ENCODE measurements around the gene SDHA. TPM values are rescaled to one million over a fixed set of nuclear protein-coding genes. Genes with fewer than 3 reads are reported as not detected.

SDHA gene
- total RNA-seq, 1 donor from 2014 or later: 91.7 TPM

- DNase-seq (ENCODE audit: low read depth): no peak
- no peaks in the 10 kb centered on the region for H3K9me3 ChIP-seq (ENCODE audit: insufficient read depth, low read depth, low read length)
- H3K4me1 ChIP-seq (ENCODE audit: insufficient read depth, low read length): no peaks in the 10 kb centered on the region
- no peak for FAIRE-seq
- H3K36me3 Mint-ChIP-seq (ENCODE audit: low read depth, unreplicated experiment): peaks cover 10% of the 10 kb centered on the region
- no peaks in the 10 kb centered on the region for H3K27me3 ChIP-seq (ENCODE audit: insufficient read depth, low read length)
- H4K20me1 ChIP-seq (ENCODE audit: insufficient read depth, low read length): peaks cover 33% of the 10 kb centered on the region
- no peak overlapping the region for H3K4me3 Mint-ChIP-seq (ENCODE audit: unreplicated experiment)
- H3K4me3 ChIP-seq (ENCODE audit: insufficient read depth, low read depth, low read length): no peak overlapping the region
- no peaks in the 10 kb centered on the region for H3K36me3 ChIP-seq (ENCODE audit: insufficient read depth, low read length)
- H2AFZ ChIP-seq (ENCODE audit: low read depth, low read length): no peak overlapping the region
- H3K79me2 ChIP-seq (ENCODE audit: insufficient read depth, low read length): peaks cover 6% of the 10 kb centered on the region
- no peak overlapping the region for H3K27ac ChIP-seq (ENCODE audit: low read depth, low read length)
- peaks cover 11% of the 10 kb centered on the region for H3K4me1 Mint-ChIP-seq (ENCODE audit: low read depth, unreplicated experiment)
- peaks cover 2% of the 10 kb centered on the region for H3K9me3 Mint-ChIP-seq (ENCODE audit: unreplicated experiment)
- no peak overlapping the region for H3K27ac Mint-ChIP-seq (ENCODE audit: unreplicated experiment)
- peaks cover 1% of the 10 kb centered on the region for H3K27me3 Mint-ChIP-seq (ENCODE audit: low read depth, unreplicated experiment)
- TF ChIP-seq EZH2 (IDR thresholded peaks at IDR 0.05; ENCODE audit: insufficient read depth, low read length): no peak
- TF ChIP-seq, protein P1, sequence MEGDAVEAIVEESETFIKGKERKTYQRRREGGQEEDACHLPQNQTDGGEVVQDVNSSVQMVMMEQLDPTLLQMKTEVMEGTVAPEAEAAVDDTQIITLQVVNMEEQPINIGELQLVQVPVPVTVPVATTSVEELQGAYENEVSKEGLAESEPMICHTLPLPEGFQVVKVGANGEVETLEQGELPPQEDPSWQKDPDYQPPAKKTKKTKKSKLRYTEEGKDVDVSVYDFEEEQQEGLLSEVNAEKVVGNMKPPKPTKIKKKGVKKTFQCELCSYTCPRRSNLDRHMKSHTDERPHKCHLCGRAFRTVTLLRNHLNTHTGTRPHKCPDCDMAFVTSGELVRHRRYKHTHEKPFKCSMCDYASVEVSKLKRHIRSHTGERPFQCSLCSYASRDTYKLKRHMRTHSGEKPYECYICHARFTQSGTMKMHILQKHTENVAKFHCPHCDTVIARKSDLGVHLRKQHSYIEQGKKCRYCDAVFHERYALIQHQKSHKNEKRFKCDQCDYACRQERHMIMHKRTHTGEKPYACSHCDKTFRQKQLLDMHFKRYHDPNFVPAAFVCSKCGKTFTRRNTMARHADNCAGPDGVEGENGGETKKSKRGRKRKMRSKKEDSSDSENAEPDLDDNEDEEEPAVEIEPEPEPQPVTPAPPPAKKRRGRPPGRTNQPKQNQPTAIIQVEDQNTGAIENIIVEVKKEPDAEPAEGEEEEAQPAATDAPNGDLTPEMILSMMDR (IDR thresholded peaks at IDR 0.05; ENCODE audit: insufficient read depth, low read depth, low read length): no peak
- no peak overlapping the region for H3K9ac ChIP-seq (ENCODE audit: low read length)
- no peak overlapping the region for H3K4me2 ChIP-seq (ENCODE audit: low read length)
Measured at GRCh38 chr5:199197-199949, 18.7 kb upstream of the SDHA start.

DNA sequence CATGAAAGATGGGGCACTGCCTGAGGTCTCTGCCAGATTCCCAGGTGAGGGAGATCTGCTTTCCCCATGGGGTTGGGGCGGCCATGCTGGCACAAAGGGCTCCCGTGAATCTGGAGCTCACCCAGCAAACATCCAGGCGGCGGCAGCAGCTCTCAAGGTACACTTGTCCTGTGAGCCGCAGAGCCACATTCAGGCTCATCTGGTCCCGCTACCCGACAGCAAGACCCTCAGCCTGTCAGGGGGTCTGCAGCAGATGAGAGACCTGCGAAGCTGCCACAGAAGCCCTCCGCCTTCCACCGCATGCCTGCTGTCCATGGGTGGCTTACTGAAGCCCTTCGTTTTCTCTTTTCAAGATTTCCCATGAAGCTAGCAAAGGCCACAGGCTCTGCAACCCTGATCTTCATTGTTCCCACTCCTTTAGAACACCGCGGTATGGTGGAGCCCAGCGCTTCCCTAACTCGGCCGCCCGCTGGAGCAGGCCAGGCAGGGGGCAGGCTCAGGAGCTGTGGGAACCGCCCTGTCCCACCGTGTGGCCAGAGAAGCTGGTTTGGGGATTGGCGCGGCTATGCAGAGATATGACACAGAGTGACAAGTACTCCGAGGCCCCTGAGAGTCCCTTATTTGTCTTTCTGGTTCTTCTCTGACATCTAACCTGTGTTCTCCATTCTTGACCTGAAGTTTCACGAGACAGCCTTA lies 18.0 kb upstream of the SDHA start:
- no peak overlapping the region for H3K27ac ChIP-seq (ENCODE audit: low read depth, low read length)
- peaks cover 2% of the 10 kb centered on the region for H3K9me3 Mint-ChIP-seq (ENCODE audit: unreplicated experiment)
- no peak overlapping the region for H3K4me3 Mint-ChIP-seq (ENCODE audit: unreplicated experiment)
- no peak for DNase-seq (ENCODE audit: low read depth)
- H3K9me3 ChIP-seq (ENCODE audit: insufficient read depth, low read depth, low read length): no peaks in the 10 kb centered on the region
- peaks cover 12% of the 10 kb centered on the region for H3K79me2 ChIP-seq (ENCODE audit: insufficient read depth, low read length)
- H2AFZ ChIP-seq (ENCODE audit: low read depth, low read length): no peak overlapping the region
- peaks cover 10% of the 10 kb centered on the region for H3K36me3 Mint-ChIP-seq (ENCODE audit: low read depth, unreplicated experiment)
- no peaks in the 10 kb centered on the region for H3K27me3 ChIP-seq (ENCODE audit: insufficient read depth, low read length)
- H3K27ac Mint-ChIP-seq (ENCODE audit: unreplicated experiment): no peak overlapping the region
- H3K4me2 ChIP-seq (ENCODE audit: low read length): no peak overlapping the region
- TF ChIP-seq EZH2 (IDR thresholded peaks at IDR 0.05; ENCODE audit: insufficient read depth, low read length): no peak
- TF ChIP-seq, protein P1 (IDR thresholded peaks at IDR 0.05; ENCODE audit: insufficient read depth, low read depth, low read length): no peak
- no peak overlapping the region for H3K9ac ChIP-seq (ENCODE audit: low read length)
- no peak for FAIRE-seq
- H3K36me3 ChIP-seq (ENCODE audit: insufficient read depth, low read length): no peaks in the 10 kb centered on the region
- H3K4me1 ChIP-seq (ENCODE audit: insufficient read depth, low read length): no peaks in the 10 kb centered on the region
- peaks cover 11% of the 10 kb centered on the region for H3K4me1 Mint-ChIP-seq (ENCODE audit: low read depth, unreplicated experiment)
- H4K20me1 ChIP-seq (ENCODE audit: insufficient read depth, low read length): peaks cover 40% of the 10 kb centered on the region
- H3K27me3 Mint-ChIP-seq (ENCODE audit: low read depth, unreplicated experiment): peaks cover 1% of the 10 kb centered on the region
- no peak overlapping the region for H3K4me3 ChIP-seq (ENCODE audit: insufficient read depth, low read depth, low read length)

Measured in astrocyte (in vitro differentiated cells and primary cell).